GM18526 (cell line): ENCODE results near the gene GFOD2.

Experiments
- POLR2A ChIP-seq: IDR thresholded peaks from 3 replicates; pipeline ENCODE4 v1.6.1; 2011; ENCODE audit not compliant: insufficient read length; ENCODE audit errors: extremely low read depth

The GFOD2 gene

GRCh38 chr16:67685388-67686112, 33.6 kb downstream of the GFOD2 start:
- TF ChIP-seq POLR2A: no peak

DNA sequence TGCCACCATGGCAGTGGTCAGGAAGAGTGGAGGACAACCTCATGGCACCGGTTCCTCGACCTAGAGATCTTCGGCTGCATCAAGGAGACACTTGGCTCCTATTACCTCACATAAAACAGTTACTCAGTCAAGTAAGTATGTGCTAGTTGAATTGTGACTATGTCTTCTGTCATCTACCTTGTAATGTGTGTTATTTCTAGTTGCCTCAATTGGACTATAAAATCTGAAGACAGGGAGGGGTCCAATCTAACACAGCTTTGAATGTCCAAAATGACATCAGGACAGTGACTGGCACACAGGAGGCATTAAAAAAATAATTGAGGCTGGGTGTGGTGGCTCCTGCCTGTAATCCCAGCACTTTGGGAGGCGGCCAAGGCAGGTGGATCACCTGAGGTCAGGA, 35.3 kb downstream of the GFOD2 start:
- TF ChIP-seq POLR2A: no peak

DNA sequence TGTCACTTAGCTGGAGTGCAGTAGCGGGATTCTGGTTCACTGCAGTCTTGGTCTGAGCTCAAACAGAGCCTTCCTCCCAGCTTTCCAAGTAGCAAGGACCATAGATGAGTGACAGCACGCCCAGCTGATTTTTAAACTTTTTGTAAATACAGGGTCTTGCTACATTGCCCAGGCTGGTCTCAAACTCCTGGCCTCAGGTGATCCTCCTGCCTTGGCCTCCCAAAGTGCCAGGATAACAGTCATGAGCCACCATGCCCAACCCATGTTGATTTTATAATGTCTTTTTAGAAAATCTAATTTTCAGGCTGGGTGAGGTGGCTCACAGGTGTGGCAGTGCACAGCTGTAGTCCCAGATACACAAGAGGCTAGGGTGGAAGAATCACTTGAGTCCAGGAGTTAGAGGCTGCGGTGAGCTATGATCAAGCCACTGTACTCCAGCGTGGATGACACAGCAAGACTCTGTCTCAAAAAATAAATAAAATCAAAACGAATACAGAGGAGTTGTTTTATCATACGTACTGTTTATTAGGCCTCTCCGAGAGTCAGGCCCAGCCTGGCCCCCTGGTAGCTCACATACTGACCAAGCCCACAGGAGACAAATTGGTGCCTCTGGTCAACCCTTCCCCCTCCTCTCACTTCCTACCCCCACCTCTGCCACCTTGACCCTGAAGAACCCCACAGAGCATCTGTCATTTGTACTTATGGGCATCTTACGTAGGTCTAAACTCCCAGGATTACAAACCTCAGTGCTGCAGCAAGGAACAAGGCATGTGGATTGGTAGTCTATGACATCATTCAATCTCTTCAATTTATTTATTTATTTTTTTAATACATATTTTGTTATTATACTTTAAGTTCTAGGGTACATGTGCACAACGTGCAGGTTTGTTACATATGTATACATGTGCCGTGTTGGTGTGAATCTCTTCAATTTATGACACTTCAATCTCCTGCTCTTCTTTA, 38.9 kb downstream of the GFOD2 start:
- TF ChIP-seq POLR2A: no peak

GRCh38 chr16:67678354-67679023, 40.6 kb downstream of the GFOD2 start:
- TF ChIP-seq POLR2A: no peak

DNA sequence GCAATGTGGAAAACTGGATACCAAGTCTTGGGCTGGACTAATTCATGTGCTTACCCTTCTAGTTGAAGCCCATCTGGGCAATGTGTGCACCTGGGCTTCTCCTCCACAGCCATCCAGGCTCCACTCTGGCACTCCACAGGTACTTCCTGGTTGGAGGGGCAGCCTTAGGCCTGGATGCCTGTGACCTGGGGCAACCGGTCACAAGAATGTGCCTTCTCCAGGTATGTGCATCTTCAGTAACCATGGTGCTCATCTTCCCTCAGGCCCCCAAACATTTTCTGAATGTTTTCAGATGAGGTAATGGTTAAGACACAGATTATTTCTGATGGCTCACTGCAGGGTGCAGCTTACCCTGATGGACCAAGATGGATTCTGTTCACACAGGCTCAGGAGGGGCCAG, 41.4 kb downstream of the GFOD2 start:
- no peak for TF ChIP-seq POLR2A

- no peak for TF ChIP-seq POLR2A
Observed at GRCh38 chr16:67676939-67677338, 42.2 kb downstream of the GFOD2 start.

- TF ChIP-seq POLR2A: no peak
Observed at GRCh38 chr16:67676516-67676915, 42.6 kb downstream of the GFOD2 start.

- no peak for TF ChIP-seq POLR2A
Observed at GRCh38 chr16:67675999-67676398, 43.1 kb downstream of the GFOD2 start.

DNA sequence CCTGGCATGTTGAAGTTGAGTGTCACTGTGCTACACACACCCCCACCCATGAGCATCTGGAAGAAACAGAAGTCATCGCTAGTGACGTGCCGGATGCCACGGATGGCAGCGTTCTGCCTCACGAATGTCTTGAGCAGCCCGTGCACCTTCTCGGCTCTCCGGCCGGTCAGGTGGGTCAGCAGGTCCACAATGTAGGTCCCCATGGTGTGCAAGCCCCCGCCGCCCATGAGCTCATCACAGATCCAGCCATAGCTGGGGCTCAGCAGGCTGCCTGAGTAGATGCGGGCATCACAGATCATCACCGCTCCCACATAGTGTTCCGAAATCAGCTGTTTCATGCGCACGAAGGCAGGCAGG, 43.6 kb downstream of the GFOD2 start:
- no peak for TF ChIP-seq POLR2A

DNA sequence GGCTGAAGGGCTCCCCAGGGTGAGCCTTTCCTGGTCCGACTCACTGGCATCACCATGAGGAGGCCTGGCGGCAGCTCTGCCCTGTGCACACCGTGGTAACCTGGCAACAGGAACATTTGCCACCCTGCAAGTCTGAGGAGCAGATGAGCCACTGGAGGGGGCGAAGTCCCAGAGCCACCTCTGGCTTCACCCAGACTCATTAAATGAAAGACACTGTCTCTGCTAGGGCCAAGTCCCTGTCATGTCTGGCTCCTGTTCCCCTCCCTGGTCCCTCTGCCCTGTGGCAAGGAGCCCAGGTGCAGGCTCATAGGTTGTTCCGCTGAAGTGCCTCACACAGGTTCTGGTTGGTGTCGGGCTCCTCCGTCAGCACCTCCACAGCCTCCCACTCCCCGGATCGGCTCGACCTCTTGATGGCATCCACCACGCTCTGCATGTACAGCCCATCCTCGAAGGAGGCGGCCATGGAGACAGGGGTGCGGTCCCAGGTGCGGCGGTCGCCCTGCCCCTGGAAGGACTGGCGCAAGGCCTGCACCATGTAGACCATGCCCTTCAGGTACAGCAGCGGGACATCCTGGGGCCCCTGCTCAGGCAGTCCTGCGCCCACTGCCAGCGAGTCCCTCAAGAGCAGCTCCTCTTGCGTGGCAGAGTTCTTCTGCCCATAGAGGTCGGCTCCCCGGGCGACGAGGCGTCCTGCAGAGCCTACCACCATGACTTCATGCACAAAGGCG, 44.1 kb downstream of the GFOD2 start:
- TF ChIP-seq POLR2A: no peak

DNA sequence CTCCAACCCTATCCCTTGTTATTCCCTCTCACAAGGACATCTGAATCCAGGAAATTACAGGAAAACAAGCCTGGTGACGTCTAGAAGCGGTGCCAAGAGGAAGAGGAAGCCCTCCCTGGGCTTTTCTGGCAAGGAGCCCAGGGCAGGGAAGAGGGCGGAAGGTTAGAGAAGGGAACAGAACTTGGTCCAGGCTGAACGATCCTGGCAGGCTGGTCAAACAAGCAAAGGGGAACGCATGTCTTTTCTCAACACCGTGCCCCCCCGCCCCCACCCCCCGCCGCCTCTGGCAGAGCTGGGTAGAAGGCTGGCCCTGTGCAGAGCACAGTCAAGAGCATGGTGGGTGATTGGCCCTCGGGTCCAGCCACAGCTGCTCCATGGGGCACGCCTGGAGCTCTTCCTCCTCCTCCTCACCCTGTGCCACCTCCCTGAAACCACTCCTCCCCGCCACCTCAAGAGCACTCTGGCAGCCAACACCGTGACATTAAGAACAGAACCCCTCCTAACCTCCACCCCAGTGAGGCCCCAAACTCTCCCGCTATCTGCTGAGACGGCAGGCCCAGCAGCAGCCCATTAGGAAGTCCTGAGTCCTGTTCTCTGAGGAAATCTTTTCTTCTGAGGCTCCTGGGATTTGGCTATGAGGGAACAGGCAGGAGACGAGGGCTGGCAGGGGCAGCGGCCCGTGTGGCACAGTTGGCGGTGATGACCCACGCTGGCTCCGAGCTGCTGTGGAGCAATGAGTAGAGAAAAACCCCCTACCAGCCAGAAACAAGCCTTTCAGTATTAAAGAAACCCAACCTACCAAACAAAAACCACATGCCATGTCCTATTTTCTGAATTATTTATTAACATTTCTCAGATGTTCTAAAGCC, 45.2 kb downstream of the GFOD2 start:
- TF ChIP-seq POLR2A: no peak

GRCh38 chr16:67672739-67673662, 46.1 kb downstream of the GFOD2 start:
- no peak for TF ChIP-seq POLR2A

DNA sequence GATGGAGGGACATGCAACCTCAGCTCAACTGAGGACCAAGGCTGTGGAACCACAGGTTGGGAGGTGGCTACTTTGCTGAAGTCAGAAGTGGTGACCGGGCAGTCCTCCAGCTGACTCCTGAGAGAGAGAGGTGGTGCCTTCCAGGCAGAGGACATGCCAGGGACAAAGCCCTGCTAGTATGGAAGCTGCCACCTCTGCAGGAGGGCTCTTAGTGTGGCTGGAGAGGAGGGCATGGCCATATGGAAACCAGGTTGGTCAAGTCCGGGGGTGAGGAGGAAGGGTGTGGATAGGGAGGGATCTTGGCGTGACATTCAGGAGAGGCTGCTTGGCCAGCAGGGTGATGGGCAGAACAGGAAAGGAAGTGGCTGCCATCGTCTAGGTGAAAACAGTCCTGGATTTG, 46.8 kb downstream of the GFOD2 start:
- TF ChIP-seq POLR2A: no peak
